Neural cell (in vitro differentiated cells): Measurements from ENCODE around the gene CEP128. TPM values are rescaled to one million over a fixed set of nuclear protein-coding genes. Genes with fewer than 3 reads are reported as not detected.
A peak's percentile ranks its signal among the peaks of the same experiment; 100 is the strongest.

Source experiments
- H2AFZ ChIP-seq: fragments of 200-600, 300-800 bp; sonication (generic), shearing (Covaris generic); 2 replicates; pipeline ENCODE4 v1.6.0; 2014; ENCODE audit warnings: low read depth, mild to moderate bottlenecking, antibody characterized with exemption, low read length, moderate library complexity
- H3F3A ChIP-seq: fragments of 200-600 bp; shearing (Covaris generic); 2 replicates; pipeline ENCODE4 v1.6.1; 2016; ENCODE audit warnings: mild to moderate bottlenecking, moderate library complexity, mixed read lengths, antibody characterized with exemption, low read length; ENCODE audit not compliant: insufficient read depth, poor library complexity, severe bottlenecking
- H3K27ac ChIP-seq: fragments of 200-600, 300-800 bp; sonication (generic), shearing (Covaris generic); 2 replicates; pipeline ENCODE4 v1.5.1; 2014; ENCODE audit warnings: mild to moderate bottlenecking, low read length, moderate library complexity
- H3K27me3 ChIP-seq: fragments of 300-800, 200-600 bp; sonication (generic), shearing (Covaris generic); 2 replicates; pipeline ENCODE4 v1.6.0; 2014; ENCODE audit warnings: mild to moderate bottlenecking, low read depth, low read length, moderate library complexity; ENCODE audit not compliant: insufficient read depth
- H3K36me3 ChIP-seq: fragments of 300-800, 200-600 bp; sonication (generic), shearing (Covaris generic); 2 replicates; pipeline ENCODE4 v1.5.1; 2014; ENCODE audit warnings: mild to moderate bottlenecking, antibody characterized with exemption, low read length, moderate library complexity; ENCODE audit not compliant: insufficient read depth
- H3K4me2 ChIP-seq: fragments of 300-800, 200-600 bp; sonication (generic), shearing (Covaris generic); 2 replicates; pipeline ENCODE4 v1.6.0; 2014; ENCODE audit warnings: mild to moderate bottlenecking, low read length
- H3K4me3 ChIP-seq: fragments of 300-800, 200-600 bp; sonication (generic), shearing (Covaris generic); 2 replicates; pipeline ENCODE4 v1.5.1; 2014; ENCODE audit warnings: mild to moderate bottlenecking, low read length, moderate library complexity
- H3K79me2 ChIP-seq: fragments of 200-600 bp; shearing (Covaris generic); replicated peaks from 2 replicates; pipeline ENCODE4 v1.6.0; 2014; ENCODE audit warnings: mild to moderate bottlenecking, low read length, moderate library complexity; ENCODE audit not compliant: insufficient read depth
- H3K9ac ChIP-seq: fragments of 300-800, 200-600 bp; sonication (generic), shearing (Covaris generic); 2 replicates; pipeline ENCODE4 v1.6.1; 2016; ENCODE audit warnings: mild to moderate bottlenecking, low read length, mixed read lengths
- H3K9me2 ChIP-seq: fragments of 200-600 bp; shearing (Covaris generic); 2 replicates; pipeline ENCODE4 v1.6.1; 2016; ENCODE audit warnings: mild to moderate bottlenecking, low read length, mixed read lengths; ENCODE audit not compliant: insufficient read depth
- H3K9me3 ChIP-seq: fragments of 200-600, 300-800 bp; sonication (generic), shearing (Covaris generic); 2 replicates; pipeline ENCODE4 v1.6.1; 2016; ENCODE audit warnings: mild to moderate bottlenecking, mixed run types, low read length, moderate library complexity, mixed read lengths
- H4K20me1 ChIP-seq: fragments of 200-600 bp; shearing (Covaris generic); 2 replicates; pipeline ENCODE4 v1.6.1; 2016; ENCODE audit warnings: mild to moderate bottlenecking, mixed run types; ENCODE audit not compliant: insufficient read depth
- CTCF ChIP-seq: fragments of 450-650 bp; IDR thresholded peaks from 2 replicates; pipeline ENCODE4 v1.5.1; 2014; ENCODE audit warnings: antibody characterized with exemption, mild to moderate bottlenecking, moderate library complexity; ENCODE audit not compliant: poor library complexity, severe bottlenecking
- EP300 ChIP-seq: fragments of 450-650 bp; conservative IDR thresholded peaks from 2 replicates; pipeline ENCODE4 v1.6.1; 2014; ENCODE audit warnings: antibody characterized with exemption, mild to moderate bottlenecking, moderate library complexity; ENCODE audit not compliant: poor library complexity, severe bottlenecking
- EZH2 ChIP-seq: fragments of 200-600, 300-800 bp; shearing (Covaris generic), sonication (generic); IDR thresholded peaks from 2 replicates; pipeline ENCODE4 v1.6.1; 2014; ENCODE audit warnings: antibody characterized with exemption, low read length, borderline replicate concordance, mild to moderate bottlenecking; ENCODE audit not compliant: insufficient read depth, poor library complexity, severe bottlenecking
- MXI1 ChIP-seq: fragments of 450-650 bp; conservative IDR thresholded peaks from 2 replicates; pipeline ENCODE4 v1.6.1; 2014; ENCODE audit warnings: antibody characterized with exemption, mild to moderate bottlenecking; ENCODE audit not compliant: poor library complexity, severe bottlenecking
- POLR2AphosphoS5 ChIP-seq: IDR thresholded peaks from 2 replicates; pipeline ENCODE4 v1.6.1; 2012
- RAD21 ChIP-seq: fragments of 450-650 bp; conservative IDR thresholded peaks from 2 replicates; pipeline ENCODE4 v1.6.1; 2014; ENCODE audit warnings: antibody characterized with exemption, mild to moderate bottlenecking, moderate library complexity
- SMC3 ChIP-seq: fragments of 450-650 bp; conservative IDR thresholded peaks from 2 replicates; pipeline ENCODE4 v1.6.1; 2014; ENCODE audit warnings: antibody characterized with exemption, mild to moderate bottlenecking, moderate library complexity; ENCODE audit not compliant: poor library complexity
- TAF1 ChIP-seq: IDR thresholded peaks from 2 replicates; pipeline ENCODE4 v1.6.1; 2012; ENCODE audit warnings: low read depth
- polyA plus RNA-seq: library from polyadenylated mRNA; depleted of rRNA; stranded (reverse); fragments of >200 nt; gene quantifications from 2 replicates; pipeline ENCODE4 v1.2.3, GENCODE V29; 2014
- TF ChIP-seq, protein P1 (sequence below): IDR thresholded peaks from 2 replicates; pipeline ENCODE4 v1.6.1; 2012; ENCODE audit warnings: borderline replicate concordance

The CEP128 gene
- polyA plus RNA-seq, 1 donor from 2014 or later, result 5.5 TPM

DNA sequence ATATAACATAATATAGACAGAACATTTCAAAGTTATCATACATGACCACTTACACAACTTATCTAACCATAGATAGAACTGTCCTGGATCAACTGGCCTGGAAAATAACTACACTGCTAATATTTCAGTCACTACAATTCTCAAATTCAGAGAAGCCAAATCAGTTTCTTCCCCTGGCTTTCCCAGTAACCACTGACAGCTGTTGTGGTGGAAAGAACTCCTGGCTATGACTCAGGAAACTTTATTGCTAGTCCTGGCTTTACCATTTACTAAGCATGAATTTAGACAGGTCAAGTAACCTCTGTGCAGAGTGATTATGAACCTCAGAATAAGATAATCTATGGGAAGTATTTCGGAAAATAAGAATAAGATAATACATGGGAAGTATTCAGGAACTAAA is 485.3 kb downstream of the CEP128 start:
- Histone ChIP-seq H4K20me1 (no peaks in the 10 kb centered on the region), H3K9me2 (no peaks in the 10 kb centered on the region), H3K4me2 (no peak overlapping the region), H3K9ac (no peak overlapping the region), H3K27me3 (no peaks in the 10 kb centered on the region), H3K27ac (no peak overlapping the region), H3F3A (no peaks in the 10 kb centered on the region), H3K79me2 (no peaks in the 10 kb centered on the region), H2AFZ (no peak overlapping the region), H3K9me3 (no peaks in the 10 kb centered on the region), H3K36me3 (no peaks in the 10 kb centered on the region), H3K4me3 (peak overlapping the region; percentile 57)
- TF ChIP-seq EP300 (no peak), SMC3 (no peak), RAD21 (no peak), TAF1 (no peak)
- TF ChIP-seq, protein P1, sequence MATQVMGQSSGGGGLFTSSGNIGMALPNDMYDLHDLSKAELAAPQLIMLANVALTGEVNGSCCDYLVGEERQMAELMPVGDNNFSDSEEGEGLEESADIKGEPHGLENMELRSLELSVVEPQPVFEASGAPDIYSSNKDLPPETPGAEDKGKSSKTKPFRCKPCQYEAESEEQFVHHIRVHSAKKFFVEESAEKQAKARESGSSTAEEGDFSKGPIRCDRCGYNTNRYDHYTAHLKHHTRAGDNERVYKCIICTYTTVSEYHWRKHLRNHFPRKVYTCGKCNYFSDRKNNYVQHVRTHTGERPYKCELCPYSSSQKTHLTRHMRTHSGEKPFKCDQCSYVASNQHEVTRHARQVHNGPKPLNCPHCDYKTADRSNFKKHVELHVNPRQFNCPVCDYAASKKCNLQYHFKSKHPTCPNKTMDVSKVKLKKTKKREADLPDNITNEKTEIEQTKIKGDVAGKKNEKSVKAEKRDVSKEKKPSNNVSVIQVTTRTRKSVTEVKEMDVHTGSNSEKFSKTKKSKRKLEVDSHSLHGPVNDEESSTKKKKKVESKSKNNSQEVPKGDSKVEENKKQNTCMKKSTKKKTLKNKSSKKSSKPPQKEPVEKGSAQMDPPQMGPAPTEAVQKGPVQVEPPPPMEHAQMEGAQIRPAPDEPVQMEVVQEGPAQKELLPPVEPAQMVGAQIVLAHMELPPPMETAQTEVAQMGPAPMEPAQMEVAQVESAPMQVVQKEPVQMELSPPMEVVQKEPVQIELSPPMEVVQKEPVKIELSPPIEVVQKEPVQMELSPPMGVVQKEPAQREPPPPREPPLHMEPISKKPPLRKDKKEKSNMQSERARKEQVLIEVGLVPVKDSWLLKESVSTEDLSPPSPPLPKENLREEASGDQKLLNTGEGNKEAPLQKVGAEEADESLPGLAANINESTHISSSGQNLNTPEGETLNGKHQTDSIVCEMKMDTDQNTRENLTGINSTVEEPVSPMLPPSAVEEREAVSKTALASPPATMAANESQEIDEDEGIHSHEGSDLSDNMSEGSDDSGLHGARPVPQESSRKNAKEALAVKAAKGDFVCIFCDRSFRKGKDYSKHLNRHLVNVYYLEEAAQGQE, result no peak

DNA sequence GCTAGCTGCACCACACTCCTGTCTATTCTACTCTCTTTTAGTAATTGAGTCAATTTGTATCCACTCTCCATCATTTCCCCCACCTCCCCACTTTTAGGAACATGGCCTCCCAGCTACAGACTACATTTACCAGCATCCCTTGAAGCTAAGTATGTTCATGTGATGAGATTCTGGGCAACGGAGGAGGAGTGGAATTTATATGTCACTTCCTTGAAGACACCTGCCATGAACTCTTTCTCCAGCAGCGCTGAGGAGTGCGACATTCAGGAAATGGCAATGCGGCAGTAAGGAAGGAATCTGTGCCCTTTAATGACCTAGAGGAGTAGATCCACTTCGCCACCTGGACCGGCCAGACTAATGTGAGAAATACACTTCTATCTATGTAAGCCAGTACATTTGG is 486.5 kb downstream of the CEP128 start:
- H3K79me2 ChIP-seq, result no peaks in the 10 kb centered on the region
- H3K4me2 ChIP-seq, result no peak overlapping the region
- TF ChIP-seq, protein P1, result no peak
- TF ChIP-seq SMC3 (no peak), POLR2AphosphoS5 (no peak), CTCF (no peak), EZH2 (no peak), EP300 (no peak), MXI1 (no peak), TAF1 (no peak), RAD21 (no peak)
- peak overlapping the region; percentile 57 for H3K4me3 ChIP-seq
- no peaks in the 10 kb centered on the region for H3F3A ChIP-seq
- H4K20me1 ChIP-seq, result no peaks in the 10 kb centered on the region
- no peaks in the 10 kb centered on the region for H3K36me3 ChIP-seq
- H3K27me3 ChIP-seq, result no peaks in the 10 kb centered on the region
- H3K9ac ChIP-seq, result no peak overlapping the region
- no peak overlapping the region for H3K27ac ChIP-seq
- no peaks in the 10 kb centered on the region for H3K9me2 ChIP-seq
- no peaks in the 10 kb centered on the region for H3K9me3 ChIP-seq
- no peak overlapping the region for H2AFZ ChIP-seq
